HepG2 (cell line): ENCODE measurements around the gene C5. TPM values are rescaled to one million over a fixed set of nuclear protein-coding genes. Genes with fewer than 3 reads are reported as not detected.

Source experiments
- ATAC-seq: fragments of 200-7000 bp; cut with Tn5 transposase; 3 replicates; pipeline ENCODE4 v1.9.1; 2020; ENCODE audit warnings: mild to moderate bottlenecking, moderate library complexity
- BruUV-seq: library from RNA; stranded (reverse); fragments of 400-500 nt; replicated peaks from 2 replicates; lab custom pipeline; 2021; lab: Mats Ljungman, UMichigan
- CTCF ChIA-PET: fragments of 300-600 bp; formaldehyde crosslinking; extraction: SDS; loops from one replicate; lab custom pipeline; 2021; ENCODE audit warnings: low total read pairs, inconsistent platforms, low intra/inter-chr PET ratio; lab: Yijun Ruan, JAX
- POLR2A ChIA-PET: fragments of 350-600 bp; sonication (Branson Sonifier 250); formaldehyde crosslinking; loops from one replicate; lab custom pipeline; 2020; ENCODE audit warnings: antibody characterized with exemption, inconsistent platforms; lab: Yijun Ruan, JAX
- DNase-seq: peaks from one replicate; pipeline ENCODE4 v3.0.0-alpha.2; 2015; ENCODE audit warnings: low spot score
- FAIRE-seq: peaks from 3 replicates; lab custom pipeline; 2011; peaks lifted over from hg19 to GRCh38; lab: Jason Lieb, UNC
- H2AFZ ChIP-seq: one replicate; pipeline ENCODE4 v1.6.1; 2011; ENCODE audit warnings: low read length, inconsistent platforms
- H3K27ac ChIP-seq: fragments of 300-600 bp; 3 replicates; pipeline ENCODE4 v1.8.0; 2011; ENCODE audit warnings: mixed run types, mild to moderate bottlenecking, mixed read lengths, low read length, inconsistent platforms; ENCODE audit not compliant: insufficient read depth; ENCODE audit errors: extremely low read length
- H3K27me3 ChIP-seq, 2 experiments: fragments of 200-600 bp in 1 of 2; 2 replicates in 1 of 2; 3 replicates in 1 of 2; pipeline versions ENCODE4 v1.6.0 to v1.8.0; 2011; ENCODE audit warnings: low read length in 2 of 2, mild to moderate bottlenecking in 2 of 2, moderate library complexity in 2 of 2, inconsistent platforms in 1 of 2; ENCODE audit not compliant: insufficient read depth in 2 of 2, control insufficient read depth in 1 of 2
- H3K36me3 ChIP-seq, 2 experiments: fragments of 200-600 bp in 1 of 2; replicated peaks in 1 of 2; 2 replicates in 1 of 2; 3 replicates in 1 of 2; pipeline versions ENCODE4 v1.5.1 to v1.8.0; 2011; ENCODE audit warnings: low read length in 2 of 2, inconsistent platforms in 1 of 2; ENCODE audit not compliant: insufficient read depth in 2 of 2, control insufficient read depth in 1 of 2
- H3K4me1 ChIP-seq: 2 replicates; pipeline ENCODE4 v1.5.1; 2012; ENCODE audit warnings: low read length, inconsistent platforms; ENCODE audit not compliant: insufficient read depth
- H3K4me2 ChIP-seq: 2 replicates; pipeline ENCODE4 v1.6.0; 2011; ENCODE audit warnings: low read depth, low read length, inconsistent platforms
- H3K4me3 ChIP-seq, 3 experiments: fragments of 200-600 bp in 1 of 3; sonication (generic), shearing (Covaris generic) in 1 of 3; replicated peaks in 1 of 3; 2 replicates each; pipeline ENCODE4 v1.5.1; 2011 to 2016; ENCODE audit warnings: low read length in 3 of 3, inconsistent platforms in 2 of 3, low read depth in 2 of 3, mild to moderate bottlenecking in 2 of 3, control low read depth in 1 of 3, mixed read lengths in 1 of 3; ENCODE audit not compliant: insufficient read depth in 1 of 3
- H3K79me2 ChIP-seq: one replicate; pipeline ENCODE4 v1.6.1; 2011; ENCODE audit warnings: low read length, inconsistent platforms; ENCODE audit not compliant: insufficient read depth
- H3K9ac ChIP-seq: 2 replicates; pipeline ENCODE4 v1.6.0; 2011; ENCODE audit warnings: mild to moderate bottlenecking, low read depth, low read length, inconsistent platforms; ENCODE audit not compliant: insufficient read depth
- H3K9me3 ChIP-seq: 2 replicates; pipeline ENCODE4 v1.5.1; 2012; ENCODE audit warnings: mild to moderate bottlenecking, low read length
- H4K20me1 ChIP-seq: 2 replicates; pipeline ENCODE4 v1.6.0; 2011; ENCODE audit warnings: inconsistent platforms, mild to moderate bottlenecking, low read length, moderate library complexity; ENCODE audit not compliant: insufficient read depth
- CBX5 ChIP-seq: sonication (generic); formaldehyde crosslinking; IDR thresholded peaks from 2 replicates; pipeline ENCODE4 v1.4.0; 2020; ENCODE audit warnings: missing genetic modification reagents, borderline replicate concordance
- FOSL2 ChIP-seq: sonication (generic); formaldehyde crosslinking; IDR thresholded peaks from 2 replicates; pipeline ENCODE4 v1.4.0; 2020; ENCODE audit warnings: missing genetic modification reagents
- GRHL1 ChIP-seq: sonication (generic); formaldehyde crosslinking; conservative IDR thresholded peaks from 2 replicates; pipeline ENCODE4 v1.8.0; 2022; ENCODE audit warnings: missing genetic modification reagents
- MXI1 ChIP-seq: IDR thresholded peaks from 3 replicates; pipeline ENCODE4 v1.6.1; 2012; ENCODE audit warnings: low read depth, low read length, inconsistent platforms, borderline replicate concordance
- NFKBIZ ChIP-seq: IDR thresholded peaks from 2 replicates; pipeline ENCODE4 v1.6.1; 2018; ENCODE audit warnings: missing genetic modification reagents, missing compliant biosample characterization
- RAD21 ChIP-seq: fragments of 450-650 bp; formaldehyde crosslinking; IDR thresholded peaks from 2 replicates; pipeline ENCODE4 v1.5.0; 2020; ENCODE audit warnings: mild to moderate bottlenecking
- RORA ChIP-seq: sonication (generic); formaldehyde crosslinking; IDR thresholded peaks from 2 replicates; pipeline ENCODE4 v1.5.0; 2020; ENCODE audit warnings: mild to moderate bottlenecking, missing genetic modification reagents, moderate library complexity
- SMC3 ChIP-seq: IDR thresholded peaks from 2 replicates; pipeline ENCODE4 v1.6.1; 2011; ENCODE audit warnings: low read length, improper control_type of control experiment
- SP140L ChIP-seq: sonication (generic); formaldehyde crosslinking; IDR thresholded peaks from 2 replicates; pipeline ENCODE4 v1.4.0; 2020; ENCODE audit warnings: missing genetic modification reagents, borderline replicate concordance
- TAF1 ChIP-seq: sonication (generic); formaldehyde crosslinking; IDR thresholded peaks from 2 replicates; pipeline ENCODE4 v1.4.0; 2020; ENCODE audit warnings: missing genetic modification reagents
- ZFX ChIP-seq: sonication (generic); formaldehyde crosslinking; IDR thresholded peaks from 2 replicates; pipeline ENCODE4 v1.4.0; 2020; ENCODE audit warnings: mild to moderate bottlenecking, low read depth, missing genetic modification reagents, moderate library complexity
- ZNF282 ChIP-seq: fragments of 450-650 bp; IDR thresholded peaks from 2 replicates; pipeline ENCODE4 v1.6.1; 2018; ENCODE audit not compliant: partially characterized antibody
- ZNF383 ChIP-seq: sonication (generic); formaldehyde crosslinking; IDR thresholded peaks from 2 replicates; pipeline ENCODE4 v1.4.0; 2020; ENCODE audit warnings: missing genetic modification reagents, mild to moderate bottlenecking, borderline replicate concordance
- ZNF598 ChIP-seq: sonication (generic); formaldehyde crosslinking; IDR thresholded peaks from 2 replicates; pipeline ENCODE4 v1.5.1; 2020; ENCODE audit warnings: mild to moderate bottlenecking, missing genetic modification reagents, borderline replicate concordance
- WGBS: methylation state at CpG from one replicate; pipeline ENCODE4 v1.1.6; 2017; ENCODE audit warnings: low lambda C conversion rate; 5-methylcytosine and 5-hydroxymethylcytosine counted together
- in situ Hi-C: cut with HindIII; loops from 2 replicates; pipeline ENCODE4 v1.10.0; 2017; ENCODE audit warnings: low pct_unique_long_range_greater_than_20kb; ENCODE audit not compliant: extremely low pct_ligation_motif_present
- intact Hi-C: fragments of 100-400 bp; cut with micrococcal nuclease; formaldehyde crosslinking; loops from one replicate; pipeline ENCODE4 v1.10.0; 2022; ENCODE audit not compliant: unreplicated experiment
- polyA plus RNA-seq, 8 experiments: library from polyadenylated mRNA; depleted of rRNA in 3 of 8; stranded (reverse) in 7 of 8; unstranded in 1 of 8; fragments of >200 nt; fragmentation: Illumina TruSeq in 4 of 8; extraction: Trizol in 4 of 8; gene quantifications; 2 replicates each; pipeline versions ENCODE4 v1.2.1 to v1.2.3, GENCODE V29; 2011 to 2016; ENCODE audit warnings: low read depth in 4 of 8, missing spikeins in 1 of 8, mixed read lengths in 1 of 8; ENCODE audit not compliant: insufficient read depth in 1 of 8
- total RNA-seq, 5 experiments: library from RNA; depleted of rRNA; stranded (reverse); fragments of >200 nt; fragmentation: Illumina TruSeq; extraction: Trizol; gene quantifications; 2 replicates each; pipeline ENCODE4 v1.2.3, GENCODE V29; 2016; ENCODE audit warnings: low read depth in 1 of 5
- TF ChIP-seq, protein P1 (sequence below): sonication (generic); formaldehyde crosslinking; IDR thresholded peaks from 2 replicates; pipeline ENCODE4 v1.5.1; 2020; ENCODE audit warnings: mild to moderate bottlenecking, missing genetic modification reagents, moderate library complexity
- TF ChIP-seq, protein P2 (sequence below): sonication (generic); formaldehyde crosslinking; conservative IDR thresholded peaks from 2 replicates; pipeline ENCODE4 v1.8.1; 2023; ENCODE audit warnings: missing genetic modification reagents

The C5 gene
- total and polyA plus RNA-seq, 2 of the 13 experiments (the other 11 are each of a cell fraction or from before 2014, with no cell fraction given): 57.6 to 192 TPM

GRCh38 chr9:120936011-120936763 lies 113.9 kb downstream of the C5 start:
- CTCF ChIA-PET: interaction anchor here (2.0 to 2.6 kb wide), 2 partner anchors 180 to 193 kb away, joined by 11 to 40 read pairs; no protein-coding TSS in a partner anchor
- BruUV-seq: no TSS peak
- Histone ChIP-seq H3K9ac (no peak overlapping the region), H3K36me3 (no peaks in the 10 kb centered on the region), H3K4me1 (peaks cover 20% of the 10 kb centered on the region), H3K4me3 (no peak overlapping the region), H3K9me3 (no peaks in the 10 kb centered on the region), H4K20me1 (no peaks in the 10 kb centered on the region), H3K79me2 (no peaks in the 10 kb centered on the region), H3K27me3 (no peaks in the 10 kb centered on the region), H3K27ac (no peak overlapping the region), H2AFZ (no peak overlapping the region), H3K4me2 (peak overlapping the region; percentile 43)
- intact Hi-C loops (loop anchor here (1.0 to 5.0 kb wide), 2 partner anchors 180 to 194 kb away; no protein-coding TSS in a partner anchor), in situ Hi-C loops (loop anchor here (5.0 kb wide), 1 partner anchor 179 kb away; no protein-coding TSS in a partner anchor)
- DNase-seq: peak; percentile 65
- 1% methylated on average over 6 of the region's 10 CpGs for WGBS
- ATAC-seq: peak; percentile 95
- POLR2A ChIA-PET: interaction anchor here (1.3 kb wide), 1 partner anchor 180 kb away, joined by 4 read pairs; no protein-coding TSS in a partner anchor
- FAIRE-seq: peak; percentile 74
- TF ChIP-seq, protein P1, sequence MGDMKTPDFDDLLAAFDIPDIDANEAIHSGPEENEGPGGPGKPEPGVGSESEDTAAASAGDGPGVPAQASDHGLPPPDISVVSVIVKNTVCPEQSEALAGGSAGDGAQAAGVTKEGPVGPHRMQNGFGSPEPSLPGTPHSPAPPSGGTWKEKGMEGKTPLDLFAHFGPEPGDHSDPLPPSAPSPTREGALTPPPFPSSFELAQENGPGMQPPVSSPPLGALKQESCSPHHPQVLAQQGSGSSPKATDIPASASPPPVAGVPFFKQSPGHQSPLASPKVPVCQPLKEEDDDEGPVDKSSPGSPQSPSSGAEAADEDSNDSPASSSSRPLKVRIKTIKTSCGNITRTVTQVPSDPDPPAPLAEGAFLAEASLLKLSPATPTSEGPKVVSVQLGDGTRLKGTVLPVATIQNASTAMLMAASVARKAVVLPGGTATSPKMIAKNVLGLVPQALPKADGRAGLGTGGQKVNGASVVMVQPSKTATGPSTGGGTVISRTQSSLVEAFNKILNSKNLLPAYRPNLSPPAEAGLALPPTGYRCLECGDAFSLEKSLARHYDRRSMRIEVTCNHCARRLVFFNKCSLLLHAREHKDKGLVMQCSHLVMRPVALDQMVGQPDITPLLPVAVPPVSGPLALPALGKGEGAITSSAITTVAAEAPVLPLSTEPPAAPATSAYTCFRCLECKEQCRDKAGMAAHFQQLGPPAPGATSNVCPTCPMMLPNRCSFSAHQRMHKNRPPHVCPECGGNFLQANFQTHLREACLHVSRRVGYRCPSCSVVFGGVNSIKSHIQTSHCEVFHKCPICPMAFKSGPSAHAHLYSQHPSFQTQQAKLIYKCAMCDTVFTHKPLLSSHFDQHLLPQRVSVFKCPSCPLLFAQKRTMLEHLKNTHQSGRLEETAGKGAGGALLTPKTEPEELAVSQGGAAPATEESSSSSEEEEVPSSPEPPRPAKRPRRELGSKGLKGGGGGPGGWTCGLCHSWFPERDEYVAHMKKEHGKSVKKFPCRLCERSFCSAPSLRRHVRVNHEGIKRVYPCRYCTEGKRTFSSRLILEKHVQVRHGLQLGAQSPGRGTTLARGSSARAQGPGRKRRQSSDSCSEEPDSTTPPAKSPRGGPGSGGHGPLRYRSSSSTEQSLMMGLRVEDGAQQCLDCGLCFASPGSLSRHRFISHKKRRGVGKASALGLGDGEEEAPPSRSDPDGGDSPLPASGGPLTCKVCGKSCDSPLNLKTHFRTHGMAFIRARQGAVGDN: peak; percentile 27
- TF ChIP-seq ZNF282 (no peak), ZNF598 (CRISPR knock-in tag) (0 out of 2 replicates have a peak, but pooled peaks have one; percentile 81), SMC3 (peak; percentile 91), RORA (no peak), GRHL1 (CRISPR knock-in tag) (no peak), MXI1 (0 out of 3 replicates have a peak, but pooled peaks have one; percentile 23), ZFX (peak; percentile 41; the same call in 1 of the 2 replicates), FOSL2 (CRISPR knock-in tag) (peak; percentile 37; the same call in 1 of the 2 replicates), CBX5 (CRISPR knock-in tag) (peak; percentile 16; the same call in 1 of the 2 replicates), NFKBIZ (CRISPR knock-in tag) (no peak), SP140L (0 out of 2 replicates have a peak, but pooled peaks have one; percentile 49), RAD21 (CRISPR knock-in tag) (peak; percentile 79), TAF1 (CRISPR knock-in tag) (0 out of 2 replicates have a peak, but pooled peaks have one; percentile 15), ZNF383 (CRISPR knock-in tag) (no peak)
- TF ChIP-seq, protein P2, sequence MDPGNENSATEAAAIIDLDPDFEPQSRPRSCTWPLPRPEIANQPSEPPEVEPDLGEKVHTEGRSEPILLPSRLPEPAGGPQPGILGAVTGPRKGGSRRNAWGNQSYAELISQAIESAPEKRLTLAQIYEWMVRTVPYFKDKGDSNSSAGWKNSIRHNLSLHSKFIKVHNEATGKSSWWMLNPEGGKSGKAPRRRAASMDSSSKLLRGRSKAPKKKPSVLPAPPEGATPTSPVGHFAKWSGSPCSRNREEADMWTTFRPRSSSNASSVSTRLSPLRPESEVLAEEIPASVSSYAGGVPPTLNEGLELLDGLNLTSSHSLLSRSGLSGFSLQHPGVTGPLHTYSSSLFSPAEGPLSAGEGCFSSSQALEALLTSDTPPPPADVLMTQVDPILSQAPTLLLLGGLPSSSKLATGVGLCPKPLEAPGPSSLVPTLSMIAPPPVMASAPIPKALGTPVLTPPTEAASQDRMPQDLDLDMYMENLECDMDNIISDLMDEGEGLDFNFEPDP: 0 out of 2 replicates have a peak, but pooled peaks have one; percentile 45
